CD14-positive monocyte (primary cell): ENCODE data around the gene ZNF500. TPM values are rescaled to one million over a fixed set of nuclear protein-coding genes. Genes with fewer than 3 reads are reported as not detected.

Experiments used
- DNase-seq, 3 donors: peaks; one replicate each; pipeline ENCODE4 v3.0.0-alpha.2; 2011 to 2022
- H2AFZ ChIP-seq: 2 replicates; pipeline ENCODE4 v1.6.0; 2012; ENCODE audit warnings: mild to moderate bottlenecking, low read depth, low read length, inconsistent platforms; ENCODE audit not compliant: insufficient read depth, poor library complexity, severe bottlenecking
- H3K27ac ChIP-seq, 2 donors: 1 replicate in 1 of 2; 2 replicates in 1 of 2; pipeline ENCODE4 v1.5.1; 2012 to 2013; ENCODE audit warnings: low read length in 2 of 2, control low read depth in 1 of 2, inconsistent platforms in 1 of 2, low read depth in 1 of 2, mild to moderate bottlenecking in 1 of 2
- H3K27me3 ChIP-seq, 2 donors: one replicate each; pipeline versions ENCODE4 v1.6.0 to v1.6.1; 2011 to 2013; ENCODE audit warnings: low read length in 2 of 2; ENCODE audit not compliant: control insufficient read depth in 2 of 2, insufficient read depth in 2 of 2
- H3K36me3 ChIP-seq, 2 donors: replicated peaks in 1 of 2; 1 replicate in 1 of 2; 2 replicates in 1 of 2; pipeline versions ENCODE4 v1.5.1 to v1.6.1; 2012 to 2013; ENCODE audit warnings: low read length in 2 of 2, control low read depth in 1 of 2, inconsistent platforms in 1 of 2, mild to moderate bottlenecking in 1 of 2; ENCODE audit not compliant: insufficient read depth in 2 of 2, control insufficient read depth in 1 of 2
- H3K4me1 ChIP-seq, 2 donors: 1 replicate in 1 of 2; 2 replicates in 1 of 2; pipeline versions ENCODE4 v1.5.1 to v1.6.1; 2012 to 2013; ENCODE audit warnings: low read length in 2 of 2, control low read depth in 1 of 2, inconsistent platforms in 1 of 2, mild to moderate bottlenecking in 1 of 2, moderate library complexity in 1 of 2; ENCODE audit not compliant: insufficient read depth in 2 of 2, control insufficient read depth in 1 of 2
- H3K4me2 ChIP-seq: replicated peaks from 2 replicates; pipeline ENCODE3; 2012; ENCODE audit warnings: low read length, moderate library complexity, mild to moderate bottlenecking; ENCODE audit not compliant: poor library complexity, severe bottlenecking; ENCODE audit errors: extremely low read depth
- H3K4me3 ChIP-seq, 3 experiments: fragments of 200-600 bp in 1 of 3; sonication (generic) in 1 of 3; replicated peaks in 1 of 3; 1 replicate in 2 of 3; 2 replicates in 1 of 3; pipeline ENCODE4 v1.5.1; 2011 to 2013; ENCODE audit warnings: low read length in 3 of 3, mild to moderate bottlenecking in 3 of 3, control low read depth in 2 of 3, low read depth in 2 of 3, inconsistent platforms in 1 of 3, moderate library complexity in 1 of 3
- H3K79me2 ChIP-seq: 2 replicates; pipeline ENCODE4 v1.6.0; 2012; ENCODE audit warnings: mild to moderate bottlenecking, control low read depth, inconsistent platforms, low read length, moderate library complexity; ENCODE audit not compliant: insufficient read depth
- H3K9ac ChIP-seq: 2 replicates; pipeline ENCODE4 v1.6.0; 2017; ENCODE audit warnings: low read length, mild to moderate bottlenecking; ENCODE audit not compliant: insufficient read depth, poor library complexity, severe bottlenecking
- H3K9me3 ChIP-seq, 2 donors: replicated peaks in 1 of 2; 1 replicate in 1 of 2; 2 replicates in 1 of 2; pipeline versions ENCODE4 v1.5.1 to v1.6.1; 2012 to 2013; ENCODE audit warnings: low read length in 2 of 2, control low read depth in 1 of 2; ENCODE audit not compliant: control insufficient read depth in 1 of 2, insufficient read depth in 1 of 2
- H4K20me1 ChIP-seq: 2 replicates; pipeline ENCODE4 v1.6.0; 2012; ENCODE audit warnings: mild to moderate bottlenecking, low read length, control low read depth, moderate library complexity; ENCODE audit not compliant: insufficient read depth
- H3K27ac Mint-ChIP-seq, 7 donors: one replicate each; pipeline ENCODE4 v1.8.0; 2020; ENCODE audit warnings: mild to moderate bottlenecking in 7 of 7, mixed read lengths in 7 of 7, moderate library complexity in 6 of 7, inconsistent platforms in 2 of 7
- H3K27me3 Mint-ChIP-seq, 3 donors: one replicate each; pipeline ENCODE4 v1.8.0; 2021 to 2022; ENCODE audit warnings: low read depth in 3 of 3, mild to moderate bottlenecking in 3 of 3, mixed read lengths in 3 of 3, moderate library complexity in 3 of 3, inconsistent platforms in 1 of 3
- H3K36me3 Mint-ChIP-seq, 2 donors: one replicate each; pipeline ENCODE4 v1.8.0; 2020; ENCODE audit warnings: mixed read lengths in 2 of 2, inconsistent platforms in 1 of 2, mild to moderate bottlenecking in 1 of 2
- H3K4me1 Mint-ChIP-seq: one replicate; pipeline ENCODE4 v1.8.0; 2020; ENCODE audit warnings: mild to moderate bottlenecking, mixed read lengths
- H3K4me3 Mint-ChIP-seq, 2 donors: one replicate each; pipeline ENCODE4 v1.8.0; 2020; ENCODE audit warnings: mild to moderate bottlenecking in 2 of 2, mixed read lengths in 2 of 2, moderate library complexity in 1 of 2
- H3K9me3 Mint-ChIP-seq, 7 donors: one replicate each; pipeline ENCODE4 v1.8.0; 2020 to 2022; ENCODE audit warnings: mixed read lengths in 7 of 7, mild to moderate bottlenecking in 6 of 7, moderate library complexity in 6 of 7, inconsistent platforms in 2 of 7
- WGBS: methylation state at CpG from one replicate; pipeline ENCODE4 v1.1.5; 2013; ENCODE audit warnings: missing lambda C conversion rate; ENCODE audit not compliant: insufficient coverage; 5-methylcytosine and 5-hydroxymethylcytosine counted together
- intact Hi-C, 2 donors: fragments of 100-400 bp; cut with micrococcal nuclease; formaldehyde crosslinking; loops; one replicate each; pipeline versions ENCODE4 v1.15.0 to v1.15.1; 2023
- polyA plus RNA-seq, 3 donors: library from polyadenylated mRNA; depleted of rRNA in 1 of 3; unstranded in 2 of 3; stranded (reverse) in 1 of 3; fragments of 300-500 nt in 2 of 3; fragments of >200 nt in 1 of 3; fragmentation: Illumina TruSeq in 2 of 3; gene quantifications; 1 replicate in 2 of 3; 2 replicates in 1 of 3; pipeline ENCODE4 v1.2.3, GENCODE V29; 2012 to 2021
- TF ChIP-seq, protein P1 (sequence below): fragments of 200-600 bp; IDR thresholded peaks from one replicate; pipeline ENCODE4 v1.8.0; 2022; ENCODE audit warnings: antibody characterized with exemption, mild to moderate bottlenecking

The ZNF500 gene
- polyA plus RNA-seq, 3 donors, result 2.4 to 5.6 (median 5.2) TPM

DNA sequence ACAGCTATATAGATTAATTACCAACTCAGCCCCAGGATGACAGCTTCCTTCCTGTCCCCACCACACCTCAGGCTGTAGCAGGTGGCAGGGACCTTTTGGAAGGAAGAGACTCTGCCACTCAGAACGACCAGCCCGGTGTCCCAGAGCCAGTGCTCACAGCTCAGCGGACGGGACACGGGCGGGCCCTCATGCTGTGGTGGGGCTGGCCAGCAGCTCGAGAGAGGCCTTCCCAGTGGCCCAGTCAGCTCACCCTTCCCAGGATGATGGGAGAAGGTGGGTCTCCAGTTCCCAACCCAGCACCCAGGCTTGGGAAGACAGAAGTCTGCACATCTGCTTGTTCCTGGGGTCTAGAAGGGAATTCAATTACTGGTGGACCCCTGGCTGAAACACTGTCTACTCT is 63.1 kb downstream of the ZNF500 start:
- no peak overlapping the region for H3K4me3 Mint-ChIP-seq
- H3K36me3 ChIP-seq, result peaks cover 39 to 73% of the 10 kb centered on the region in 2 donors
- 53% methylated on average over 5 of the region's 7 CpGs for WGBS
- H3K27ac Mint-ChIP-seq, result peak overlapping the region in 1 of 7 donors; percentile 33
- TF ChIP-seq, protein P1, sequence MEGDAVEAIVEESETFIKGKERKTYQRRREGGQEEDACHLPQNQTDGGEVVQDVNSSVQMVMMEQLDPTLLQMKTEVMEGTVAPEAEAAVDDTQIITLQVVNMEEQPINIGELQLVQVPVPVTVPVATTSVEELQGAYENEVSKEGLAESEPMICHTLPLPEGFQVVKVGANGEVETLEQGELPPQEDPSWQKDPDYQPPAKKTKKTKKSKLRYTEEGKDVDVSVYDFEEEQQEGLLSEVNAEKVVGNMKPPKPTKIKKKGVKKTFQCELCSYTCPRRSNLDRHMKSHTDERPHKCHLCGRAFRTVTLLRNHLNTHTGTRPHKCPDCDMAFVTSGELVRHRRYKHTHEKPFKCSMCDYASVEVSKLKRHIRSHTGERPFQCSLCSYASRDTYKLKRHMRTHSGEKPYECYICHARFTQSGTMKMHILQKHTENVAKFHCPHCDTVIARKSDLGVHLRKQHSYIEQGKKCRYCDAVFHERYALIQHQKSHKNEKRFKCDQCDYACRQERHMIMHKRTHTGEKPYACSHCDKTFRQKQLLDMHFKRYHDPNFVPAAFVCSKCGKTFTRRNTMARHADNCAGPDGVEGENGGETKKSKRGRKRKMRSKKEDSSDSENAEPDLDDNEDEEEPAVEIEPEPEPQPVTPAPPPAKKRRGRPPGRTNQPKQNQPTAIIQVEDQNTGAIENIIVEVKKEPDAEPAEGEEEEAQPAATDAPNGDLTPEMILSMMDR, result no peak
- intact Hi-C loops, result no loop called here
- H3K27ac ChIP-seq, result no peak overlapping the region
- H3K27me3 Mint-ChIP-seq, result peaks cover 0 to 2% (median 0%) of the 10 kb centered on the region in 3 donors
- no peaks in the 10 kb centered on the region for H4K20me1 ChIP-seq
- H3K9me3 ChIP-seq, result no peaks in the 10 kb centered on the region
- H3K36me3 Mint-ChIP-seq, result peaks cover 48 to 87% of the 10 kb centered on the region in 2 donors
- H3K79me2 ChIP-seq, result no peaks in the 10 kb centered on the region
- H3K4me1 ChIP-seq, result no peaks in the 10 kb centered on the region
- no peak overlapping the region for H3K9ac ChIP-seq
- H3K4me3 ChIP-seq, result no peak overlapping the region
- H2AFZ ChIP-seq, result no peak overlapping the region
- no peaks in the 10 kb centered on the region for H3K9me3 Mint-ChIP-seq
- no peaks in the 10 kb centered on the region for H3K4me1 Mint-ChIP-seq
- DNase-seq, result no peak
- no peaks in the 10 kb centered on the region for H3K27me3 ChIP-seq
- no peak overlapping the region for H3K4me2 ChIP-seq

DNA sequence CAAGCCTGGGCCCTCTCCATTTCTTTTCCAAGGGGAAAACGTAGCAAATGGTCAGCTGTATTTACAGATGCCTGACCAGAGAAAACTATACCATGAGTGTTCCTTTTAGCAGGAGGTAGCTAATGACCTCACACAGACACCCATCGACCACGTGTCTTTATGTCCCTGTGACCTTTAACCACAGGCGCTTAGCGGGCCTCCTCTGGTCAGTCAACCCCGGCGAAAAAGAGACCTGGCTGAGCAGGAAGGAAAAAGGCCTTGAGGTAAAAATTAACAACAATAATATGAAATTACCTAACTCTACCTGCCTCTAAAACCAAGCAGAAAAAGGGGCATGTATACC is 64.5 kb downstream of the ZNF500 start:
- H3K4me1 ChIP-seq, result no peaks in the 10 kb centered on the region
- H3K9me3 ChIP-seq, result no peaks in the 10 kb centered on the region
- H3K9me3 Mint-ChIP-seq, result no peaks in the 10 kb centered on the region
- H3K27ac ChIP-seq, result no peak overlapping the region
- no peak overlapping the region for H3K4me2 ChIP-seq
- peaks cover 48 to 85% of the 10 kb centered on the region in 2 donors for H3K36me3 Mint-ChIP-seq
- no peak overlapping the region for H2AFZ ChIP-seq
- no peaks in the 10 kb centered on the region for H3K4me1 Mint-ChIP-seq
- DNase-seq, result no peak
- H3K9ac ChIP-seq, result no peak overlapping the region
- WGBS, result 100% methylated on average over 1 of the region's 7 CpGs
- peaks cover 0 to 2% (median 0%) of the 10 kb centered on the region in 3 donors for H3K27me3 Mint-ChIP-seq
- no peak overlapping the region for H3K4me3 ChIP-seq
- intact Hi-C loops, result no loop called here
- H3K4me3 Mint-ChIP-seq, result no peak overlapping the region
- no peaks in the 10 kb centered on the region for H3K27me3 ChIP-seq
- TF ChIP-seq, protein P1, result no peak
- peaks cover 48 to 82% of the 10 kb centered on the region in 2 donors for H3K36me3 ChIP-seq
- H3K79me2 ChIP-seq, result no peaks in the 10 kb centered on the region
- H4K20me1 ChIP-seq, result no peaks in the 10 kb centered on the region
- no peak overlapping the region for H3K27ac Mint-ChIP-seq
